Urothelium cell line (cell line): ENCODE data around the gene PLA2G4E.
A peak's percentile ranks its signal among the peaks of the same experiment; 100 is the strongest.

ENCODE experiments used
- DNase-seq: peaks from one replicate; pipeline ENCODE4 v3.0.0; 2011; ENCODE audit warnings: low spot score, mixed read lengths
- FAIRE-seq: peaks from 2 replicates; lab custom pipeline; 2011; peaks lifted over from hg19 to GRCh38; lab: Jason Lieb, UNC

The PLA2G4E gene

GRCh38 chr15:42020713-42021273 lies at the start of gene PLA2G4E:
Gene PLA2G4E, minus strand, starts transcription at chr15:42021042. Its CDS starts 12 bp downstream, at chr15:42021030.
- DNase-seq = no peak
- no peak for FAIRE-seq

DNA sequence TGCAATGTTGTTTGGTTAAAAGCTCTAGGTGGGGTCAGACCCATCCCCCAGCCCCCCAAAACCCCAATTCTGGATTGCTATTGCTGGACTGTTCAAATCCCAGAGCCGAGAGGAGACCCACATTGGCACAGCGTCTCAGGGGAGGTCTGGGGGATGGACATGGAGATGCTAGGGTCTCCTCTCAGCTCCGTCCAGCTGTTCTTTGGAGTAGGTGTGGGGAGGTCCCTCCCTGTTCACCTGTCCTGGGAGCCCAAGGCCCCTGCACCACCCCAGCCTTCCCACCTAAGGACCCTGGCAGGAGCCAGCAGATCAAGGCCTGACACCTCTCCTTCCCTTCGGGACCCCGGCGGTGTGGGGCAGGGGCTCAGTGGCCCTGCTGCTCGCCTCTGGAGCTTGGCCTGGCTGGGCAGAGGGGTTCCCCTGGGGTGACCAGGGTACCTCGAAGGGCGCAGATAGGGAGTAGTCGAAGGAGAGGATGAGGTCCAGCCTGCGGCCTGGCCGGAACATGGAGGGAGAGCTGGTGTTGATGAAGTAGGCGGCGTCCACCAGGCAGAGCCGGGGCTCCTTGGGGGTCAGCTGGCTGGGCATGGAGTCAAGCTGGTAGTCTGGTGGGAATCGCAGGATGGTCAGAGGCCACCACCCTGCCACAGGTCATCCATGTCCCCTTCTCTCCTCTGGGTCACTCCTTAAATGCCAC lies 49.6 kb upstream of the PLA2G4E start:
- FAIRE-seq (no peak), DNase-seq (no peak)

GRCh38 chr15:42069496-42070278 lies 48.8 kb upstream of the PLA2G4E start:
- no peak for FAIRE-seq
- no peak for DNase-seq

GRCh38 chr15:42069025-42069424 lies 48.2 kb upstream of the PLA2G4E start:
- DNase-seq = no peak
- FAIRE-seq = no peak

DNA sequence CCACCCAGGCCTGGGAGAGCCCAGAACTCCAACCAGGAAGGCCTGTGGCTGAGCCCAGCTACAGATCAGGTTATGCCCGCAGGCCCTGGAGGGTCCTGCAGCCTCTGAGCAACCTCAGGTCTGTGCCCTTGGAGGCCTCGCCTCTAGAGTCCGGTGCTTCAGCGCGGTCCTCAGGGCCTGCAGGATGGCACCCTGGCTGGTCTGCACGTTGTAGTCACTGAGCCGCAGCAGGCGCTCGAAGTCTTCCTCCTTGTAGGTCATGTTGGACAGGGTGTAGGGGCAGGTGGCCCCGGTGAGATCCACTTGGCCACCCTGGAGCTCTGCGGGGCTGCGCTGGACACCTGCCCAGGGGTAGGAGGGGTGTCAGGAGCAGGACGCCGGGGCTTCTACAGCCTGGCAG lies 47.8 kb upstream of the PLA2G4E start:
- DNase-seq (no peak), FAIRE-seq (no peak)

GRCh38 chr15:42066764-42067415 lies 46.0 kb upstream of the PLA2G4E start:
- DNase-seq (no peak), FAIRE-seq (no peak)

- FAIRE-seq = no peak
- DNase-seq = no peak
Observed at GRCh38 chr15:42065468-42065867, 44.6 kb upstream of the PLA2G4E start.

DNA sequence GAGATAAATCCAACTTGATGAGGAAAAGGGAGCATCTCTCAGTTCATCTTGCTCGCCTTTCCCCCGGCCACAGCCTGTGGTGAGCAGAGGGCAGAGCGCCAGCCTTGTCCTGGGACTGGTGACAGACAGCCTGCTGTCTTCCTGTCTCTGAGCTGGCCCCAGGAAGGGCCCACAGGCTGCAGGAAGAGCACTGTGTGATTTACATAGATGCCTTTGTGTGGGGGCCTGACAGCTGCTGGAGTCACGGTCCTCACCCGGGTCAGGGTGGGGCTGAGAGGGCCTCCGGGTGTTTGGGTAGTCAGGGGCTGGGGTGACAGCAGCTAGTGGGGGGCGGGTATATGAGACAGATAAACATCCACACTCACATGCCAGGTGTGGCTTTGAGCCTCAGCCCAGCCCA lies 44.2 kb upstream of the PLA2G4E start:
- FAIRE-seq (no peak), DNase-seq (no peak)

DNA sequence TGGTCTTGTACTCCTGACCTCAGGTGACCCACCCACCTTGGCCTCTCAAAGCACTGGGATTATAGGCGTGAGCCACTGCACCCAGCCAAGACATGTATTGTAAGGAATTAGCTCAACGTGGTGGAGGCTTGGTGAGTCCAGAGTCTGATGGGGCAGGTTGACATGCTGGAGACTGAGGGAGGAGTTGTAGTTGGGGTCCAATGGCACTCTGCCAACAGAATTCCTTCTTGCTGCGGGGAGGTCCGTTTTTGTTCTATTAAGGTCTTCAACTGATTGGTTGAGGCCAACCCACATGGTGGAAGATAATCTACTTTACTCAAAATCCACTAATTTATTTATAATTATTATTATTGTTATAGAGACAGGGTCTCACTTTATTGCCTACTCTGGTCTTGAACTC lies 43.4 kb upstream of the PLA2G4E start:
- FAIRE-seq (no peak), DNase-seq (no peak)

GRCh38 chr15:42063122-42063848 lies 42.4 kb upstream of the PLA2G4E start:
- no peak for FAIRE-seq
- no peak for DNase-seq

DNA sequence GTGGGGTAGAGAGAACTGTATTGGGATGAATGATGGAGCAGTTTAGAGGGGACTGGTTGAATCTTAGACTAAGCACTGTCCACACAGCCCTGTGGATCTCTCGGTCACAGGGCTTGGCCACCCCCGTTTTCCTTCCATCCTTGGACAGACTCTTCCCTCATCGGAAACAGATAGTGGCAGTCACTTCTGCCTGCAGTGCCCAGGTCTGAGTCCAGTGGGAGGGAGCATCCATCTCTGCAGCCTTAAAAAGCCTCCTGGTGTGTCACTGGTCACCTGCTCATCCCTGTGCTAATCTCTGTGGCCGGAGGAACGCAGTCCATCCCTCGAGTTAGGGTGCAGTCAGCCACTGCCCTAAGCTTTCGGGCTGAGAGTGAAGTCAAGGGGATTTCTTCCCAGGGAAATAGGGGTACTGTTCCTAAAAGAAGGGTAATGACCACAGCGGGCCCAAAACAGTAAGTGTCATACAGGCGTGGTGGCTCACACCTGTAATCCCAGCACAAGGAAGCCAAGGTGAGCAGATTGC lies 41.5 kb upstream of the PLA2G4E start:
- no peak for FAIRE-seq
- no peak for DNase-seq

- DNase-seq = no peak
- FAIRE-seq = no peak
Observed at GRCh38 chr15:42060797-42061196, 40.0 kb upstream of the PLA2G4E start.

DNA sequence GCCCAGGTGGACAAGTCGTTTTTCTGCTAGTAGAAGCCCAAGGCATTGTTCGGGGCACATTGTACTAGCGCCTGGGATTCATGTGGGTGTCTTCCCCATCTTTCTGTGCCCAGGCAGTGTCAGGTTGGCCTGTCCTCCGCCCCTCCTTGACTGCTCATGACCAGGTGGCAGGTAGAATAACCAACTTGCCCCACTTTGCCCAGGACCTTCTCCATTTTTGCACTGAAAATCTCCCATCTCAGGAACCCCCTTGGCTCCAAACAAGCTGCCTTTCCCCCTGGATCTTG lies 39.6 kb upstream of the PLA2G4E start:
- DNase-seq = no peak
- no peak for FAIRE-seq

- FAIRE-seq (no peak), DNase-seq (peak; percentile 63)
Observed at GRCh38 chr15:42059661-42060476, 39.0 kb upstream of the PLA2G4E start.

DNA sequence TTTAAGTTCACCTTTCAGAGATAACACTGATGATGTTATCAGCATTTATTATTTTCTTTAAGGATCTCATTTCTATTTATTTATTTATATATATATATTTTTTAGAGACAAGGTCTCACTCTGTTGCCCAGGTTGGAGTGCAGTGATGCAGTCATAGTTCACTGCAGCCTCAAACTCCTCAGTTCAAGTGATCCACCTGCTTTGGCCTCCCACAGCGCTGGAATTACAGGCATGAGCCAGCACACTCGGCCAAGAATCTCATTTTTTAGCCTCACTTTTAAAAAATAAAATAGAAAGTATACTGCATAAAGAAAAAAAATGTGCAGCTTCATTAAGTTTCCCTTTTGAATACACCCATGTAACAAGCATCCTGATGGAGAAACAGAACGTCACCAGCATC lies 37.9 kb upstream of the PLA2G4E start:
- FAIRE-seq = no peak
- DNase-seq = no peak

DNA sequence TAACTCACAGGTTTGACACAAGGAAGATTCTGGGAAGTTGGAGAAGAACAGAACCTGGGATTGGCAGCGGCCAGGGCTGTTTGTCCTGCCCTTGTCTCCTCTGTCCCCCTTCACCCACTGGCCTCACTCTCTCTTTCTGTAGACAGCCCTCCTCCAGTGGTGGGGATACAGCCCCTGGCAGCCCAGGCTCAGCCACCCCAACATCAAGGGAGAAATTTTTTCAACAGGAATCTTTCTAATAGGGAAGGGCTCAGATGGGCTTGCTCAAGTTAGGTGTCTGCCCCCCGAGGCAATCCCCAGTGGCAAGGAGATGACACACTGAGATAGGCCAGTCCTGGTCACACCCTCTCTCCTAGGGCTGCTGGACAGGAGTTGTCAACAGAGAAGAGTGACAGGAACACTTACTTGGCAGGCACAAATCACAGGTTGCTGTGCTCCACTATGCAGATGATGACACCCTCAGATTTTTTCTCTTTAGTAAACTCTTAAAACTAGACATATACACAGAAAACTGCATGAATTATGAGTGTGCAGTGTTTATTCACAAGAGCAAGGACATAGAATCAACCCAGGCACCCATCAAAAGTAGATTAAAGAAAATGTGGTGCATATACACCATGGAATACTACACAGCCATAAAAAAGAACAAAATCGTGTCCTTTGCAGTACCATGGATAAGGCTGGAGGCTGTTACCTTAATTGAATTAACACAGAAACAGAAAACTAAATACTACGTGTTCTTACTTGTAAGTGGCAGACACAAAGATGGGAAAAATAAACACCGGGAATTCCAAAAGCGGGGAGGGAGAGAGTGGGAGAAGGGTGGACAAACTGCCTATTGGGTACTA lies 37.2 kb upstream of the PLA2G4E start:
- FAIRE-seq (no peak), DNase-seq (no peak)

DNA sequence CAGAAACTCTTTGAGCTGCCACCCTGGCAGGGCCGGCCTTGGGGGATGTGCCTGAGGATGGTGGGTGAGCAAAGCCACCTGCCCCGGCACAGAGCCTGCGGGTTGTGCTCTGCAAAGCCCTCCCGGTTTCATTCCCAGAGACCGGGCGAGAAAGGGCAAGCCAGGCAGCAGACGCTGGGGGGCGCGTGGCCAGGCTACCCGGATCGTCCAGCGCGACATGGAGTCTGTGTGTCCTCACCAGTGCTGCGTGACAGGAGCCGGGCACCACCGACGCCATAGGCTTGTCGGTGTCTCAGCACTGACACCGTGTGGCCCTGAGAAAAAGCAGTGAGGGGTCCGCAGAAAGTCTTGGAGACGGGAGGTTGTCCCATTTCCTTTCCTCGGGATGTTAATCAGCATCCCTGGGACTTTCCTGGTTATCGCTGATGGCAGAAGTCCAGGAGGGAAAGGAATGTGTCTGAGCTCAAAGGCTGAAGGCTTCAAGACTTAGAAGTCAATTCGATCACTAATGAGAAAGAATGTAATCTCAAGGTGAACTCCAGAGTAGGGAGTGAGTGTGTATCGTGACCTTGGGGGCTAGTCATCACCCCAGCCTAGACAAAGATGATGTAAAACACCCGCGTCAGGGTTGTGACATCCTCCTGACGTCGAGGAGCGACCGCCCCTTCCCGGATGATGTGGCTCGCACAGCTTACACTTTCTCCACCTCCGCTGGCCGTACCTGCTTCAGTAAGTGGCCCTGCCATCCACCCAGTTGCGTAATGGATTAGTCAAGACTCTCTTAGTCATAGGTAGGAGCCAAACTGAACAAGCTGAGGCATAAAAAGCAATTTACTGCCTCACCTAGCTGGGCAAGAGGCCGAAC lies 36.3 kb upstream of the PLA2G4E start:
- DNase-seq (peak; percentile 90), FAIRE-seq (peak; percentile 42)

GRCh38 chr15:42053914-42054313 lies 33.1 kb upstream of the PLA2G4E start:
- DNase-seq = no peak
- no peak for FAIRE-seq
